Measurements from ENCODE around the gene IRF2BP2.

- TF ChIP-seq CTCF (IDR thresholded peaks at IDR 0.05) (no peak), REST (IDR thresholded peaks at IDR 0.05) (no peak), BHLHE40 (IDR thresholded peaks at IDR 0.05; ENCODE audit: low read depth, low read length) (no peak), KDM1A (IDR thresholded peaks at IDR 0.05; ENCODE audit: low read depth) (no peak)
Observed at GRCh38 chr1:234588386-234588785, 21.6 kb downstream of the IRF2BP2 start.

Measured in A549 (cell line).